ENCODE results near the gene SMIM28.
"Not testable (repeated sequence)": the region's sequence is repeated elsewhere in the genome, so short reads cannot be mapped to it uniquely, and the experiment has no call there.

- not testable (repeated sequence) for TF ChIP-seq CTCF, POLR2A, POLR2AphosphoS5 (IDR thresholded peaks at IDR 0.05)
Observed at GRCh38 chr6:138368684-138369083, 9.0 kb upstream of the SMIM28 start.
